CD4-positive, alpha-beta T cell (primary cell): Measurements from ENCODE around the gene NUDT14. TPM values are rescaled to one million over a fixed set of nuclear protein-coding genes. Genes with fewer than 3 reads are reported as not detected.

Source experiments
- ATAC-seq: fragments of 200-7000 bp; cut with Tn5 transposase; one replicate; pipeline ENCODE4 v1.10.0; 2022; ENCODE audit warnings: mild to moderate bottlenecking; ENCODE audit not compliant: poor library complexity
- CTCF ChIA-PET: fragments of 350-600 bp; sonication (Branson Sonifier 250); formaldehyde crosslinking; loops from one replicate; lab custom pipeline; 2021; ENCODE audit warnings: antibody characterized with exemption, inconsistent platforms; lab: Charles Lee
- POLR2A ChIA-PET: fragments of 350-600 bp; sonication (Branson Sonifier 250); formaldehyde crosslinking; loops from one replicate; lab custom pipeline; 2021; ENCODE audit warnings: antibody characterized with exemption, inconsistent platforms; lab: Charles Lee
- DNase-seq, 14 experiments: peaks; one replicate each; pipeline ENCODE4 v3.0.0-alpha.2; 2013 to 2020; ENCODE audit warnings: mixed read lengths in 2 of 14
- H3K27ac ChIP-seq, 2 donors: one replicate each; pipeline versions ENCODE4 v1.5.1 to v1.7.0; 2013; ENCODE audit warnings: low read length in 2 of 2, low read depth in 1 of 2, mild to moderate bottlenecking in 1 of 2
- H3K27me3 ChIP-seq, 2 experiments: 1 replicate in 1 of 2; 2 replicates in 1 of 2; pipeline versions ENCODE4 v1.6.1 to v1.7.0; 2013; ENCODE audit warnings: low read length in 2 of 2, control low read depth in 1 of 2, mild to moderate bottlenecking in 1 of 2, moderate library complexity in 1 of 2; ENCODE audit not compliant: insufficient read depth in 2 of 2, control insufficient read depth in 1 of 2
- H3K36me3 ChIP-seq: one replicate; pipeline ENCODE4 v1.6.1; 2013; ENCODE audit warnings: low read length, control low read depth; ENCODE audit not compliant: insufficient read depth
- H3K4me1 ChIP-seq: one replicate; pipeline ENCODE4 v1.6.1; 2013; ENCODE audit warnings: low read length, control low read depth; ENCODE audit not compliant: insufficient read depth
- H3K4me3 ChIP-seq: one replicate; pipeline ENCODE4 v1.5.1; 2013; ENCODE audit warnings: mild to moderate bottlenecking, low read length, moderate library complexity
- H3K9me3 ChIP-seq, 2 experiments: 1 replicate in 1 of 2; 2 replicates in 1 of 2; pipeline versions ENCODE4 v1.6.1 to v1.7.0; 2013; ENCODE audit warnings: low read length in 2 of 2, mild to moderate bottlenecking in 2 of 2, control low read depth in 1 of 2, moderate library complexity in 1 of 2; ENCODE audit not compliant: control insufficient read depth in 1 of 2, insufficient read depth in 1 of 2
- H3K27ac Mint-ChIP-seq: one replicate; pipeline ENCODE4 v1.8.0; 2020; ENCODE audit warnings: mixed read lengths
- H3K27me3 Mint-ChIP-seq: one replicate; pipeline ENCODE4 v1.8.0; 2021; ENCODE audit warnings: mixed read lengths
- H3K36me3 Mint-ChIP-seq: one replicate; pipeline ENCODE4 v1.8.0; 2021; ENCODE audit warnings: low read depth, mixed read lengths
- H3K4me1 Mint-ChIP-seq: one replicate; pipeline ENCODE4 v1.8.0; 2021; ENCODE audit warnings: low read depth, mixed read lengths
- H3K4me3 Mint-ChIP-seq: one replicate; pipeline ENCODE4 v1.8.0; 2020; ENCODE audit warnings: mild to moderate bottlenecking, mixed read lengths
- H3K9me3 Mint-ChIP-seq: one replicate; pipeline ENCODE4 v1.8.0; 2020; ENCODE audit warnings: mixed read lengths
- intact Hi-C, 2 experiments: fragments of 100-400 bp; cut with DNase I in 1 of 2; cut with micrococcal nuclease in 1 of 2; formaldehyde crosslinking; loops; one replicate each; pipeline versions ENCODE4 v1.15.1 to v1.9.0; 2023 to 2025; cut with DNase I, micrococcal nuclease
- total RNA-seq, 174 experiments: library from RNA in 2 of 174; stranded (reverse) in 2 of 174; gene quantifications; one replicate each; pipeline ENCODE4 v1.2.3 and lab custom pipeline; 2021 to 2026
- TF ChIP-seq, protein P1 (sequence below): fragments of 200-600 bp; IDR thresholded peaks from one replicate; pipeline ENCODE4 v1.8.0; 2022; ENCODE audit warnings: antibody characterized with exemption, mild to moderate bottlenecking

Gene NUDT14
- total RNA-seq, 2 experiments from 2014 or later: 9.0 to 9.2 TPM

- Mint-ChIP-seq H3K27ac (no peak overlapping the region), H3K9me3 (no peaks in the 10 kb centered on the region), H3K4me1 (no peaks in the 10 kb centered on the region), H3K27me3 (no peaks in the 10 kb centered on the region), H3K4me3 (no peak overlapping the region), H3K36me3 (peaks cover 54% of the 10 kb centered on the region)
- DNase-seq: no peak
- intact Hi-C loops: no loop called here
- Histone ChIP-seq H3K4me1 (no peaks in the 10 kb centered on the region), H3K4me3 (no peak overlapping the region), H3K27ac (no peak overlapping the region), H3K9me3 (no peaks in the 10 kb centered on the region), H3K27me3 (no peaks in the 10 kb centered on the region), H3K36me3 (peaks cover 80% of the 10 kb centered on the region)
- POLR2A ChIA-PET: no interaction called here
- TF ChIP-seq, protein P1, sequence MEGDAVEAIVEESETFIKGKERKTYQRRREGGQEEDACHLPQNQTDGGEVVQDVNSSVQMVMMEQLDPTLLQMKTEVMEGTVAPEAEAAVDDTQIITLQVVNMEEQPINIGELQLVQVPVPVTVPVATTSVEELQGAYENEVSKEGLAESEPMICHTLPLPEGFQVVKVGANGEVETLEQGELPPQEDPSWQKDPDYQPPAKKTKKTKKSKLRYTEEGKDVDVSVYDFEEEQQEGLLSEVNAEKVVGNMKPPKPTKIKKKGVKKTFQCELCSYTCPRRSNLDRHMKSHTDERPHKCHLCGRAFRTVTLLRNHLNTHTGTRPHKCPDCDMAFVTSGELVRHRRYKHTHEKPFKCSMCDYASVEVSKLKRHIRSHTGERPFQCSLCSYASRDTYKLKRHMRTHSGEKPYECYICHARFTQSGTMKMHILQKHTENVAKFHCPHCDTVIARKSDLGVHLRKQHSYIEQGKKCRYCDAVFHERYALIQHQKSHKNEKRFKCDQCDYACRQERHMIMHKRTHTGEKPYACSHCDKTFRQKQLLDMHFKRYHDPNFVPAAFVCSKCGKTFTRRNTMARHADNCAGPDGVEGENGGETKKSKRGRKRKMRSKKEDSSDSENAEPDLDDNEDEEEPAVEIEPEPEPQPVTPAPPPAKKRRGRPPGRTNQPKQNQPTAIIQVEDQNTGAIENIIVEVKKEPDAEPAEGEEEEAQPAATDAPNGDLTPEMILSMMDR: no peak
- CTCF ChIA-PET: no interaction called here
- ATAC-seq: no peak
These were observed 39.8 kb upstream of the NUDT14 start for GRCh38 chr14:105220699-105221597.

DNA sequence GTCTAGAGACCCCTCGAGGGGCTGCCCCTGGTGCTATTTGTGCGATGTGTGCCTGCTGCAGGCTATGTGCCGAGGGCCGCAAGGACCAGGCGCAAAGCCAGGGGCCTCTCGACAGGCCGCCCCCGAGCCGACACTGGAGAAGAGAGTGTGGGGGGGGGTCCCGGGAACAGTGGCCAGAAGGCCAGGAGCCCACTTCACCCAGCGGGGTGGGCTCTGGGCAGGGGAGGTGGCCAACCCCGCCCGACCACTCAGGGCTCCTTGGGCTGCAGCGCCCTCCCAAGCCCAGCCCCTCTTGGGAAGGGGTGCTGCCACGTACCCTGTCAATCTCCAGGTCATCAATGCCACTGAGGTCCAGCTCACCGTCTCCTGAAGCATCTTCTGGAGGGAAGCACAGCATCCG is 38.6 kb upstream of the NUDT14 start:
- CTCF ChIA-PET: no interaction called here
- H3K9me3 ChIP-seq: no peaks in the 10 kb centered on the region
- ATAC-seq (no peak), DNase-seq (no peak)
- H3K4me3 ChIP-seq: no peak overlapping the region
- peaks cover 78% of the 10 kb centered on the region for H3K36me3 ChIP-seq
- POLR2A ChIA-PET: interaction anchor here (0.7 kb wide), 1 partner anchor 159 kb away, joined by 4 read pairs; no protein-coding TSS in a partner anchor
- Mint-ChIP-seq H3K27me3 (no peaks in the 10 kb centered on the region), H3K4me1 (no peaks in the 10 kb centered on the region), H3K36me3 (peaks cover 56% of the 10 kb centered on the region), H3K27ac (no peak overlapping the region), H3K4me3 (no peak overlapping the region), H3K9me3 (no peaks in the 10 kb centered on the region)
- intact Hi-C loops: loop anchor here in 1 of 2 experiments (10.0 kb wide), 1 partner anchor 45 kb away; no protein-coding TSS in a partner anchor
- H3K4me1 ChIP-seq: no peaks in the 10 kb centered on the region
- TF ChIP-seq, protein P1: no peak
- H3K27me3 ChIP-seq: no peaks in the 10 kb centered on the region
- no peak overlapping the region for H3K27ac ChIP-seq

DNA sequence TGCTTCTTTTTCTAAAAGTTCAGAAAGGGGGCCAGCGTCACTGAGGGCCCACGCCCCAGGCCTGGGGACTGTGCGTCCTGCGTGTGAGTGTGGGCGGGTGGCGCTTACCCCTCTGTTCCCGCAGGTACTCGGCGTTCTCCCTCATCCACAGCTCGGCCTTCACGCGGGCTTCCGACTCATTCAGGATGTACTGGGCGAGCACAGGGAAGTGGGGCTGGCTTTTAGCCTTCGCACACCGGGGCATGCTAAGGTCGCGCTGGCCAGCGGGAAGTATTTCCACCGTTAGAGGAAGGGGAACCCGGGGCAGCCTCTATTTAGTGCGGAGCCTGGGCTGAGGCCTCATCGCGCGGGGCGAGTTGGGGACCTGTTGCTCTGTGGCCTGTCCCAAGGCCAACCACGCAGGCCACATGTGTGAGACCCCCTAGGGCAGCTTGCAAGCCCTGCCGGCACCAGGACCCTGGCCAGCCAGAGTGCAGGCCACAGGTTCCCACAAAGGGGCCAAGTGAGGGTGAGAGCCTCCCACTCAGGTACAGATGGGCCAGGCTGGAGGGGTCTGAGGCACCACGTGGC is 38.0 kb upstream of the NUDT14 start:
- Mint-ChIP-seq H3K4me3 (no peak overlapping the region), H3K4me1 (no peaks in the 10 kb centered on the region), H3K9me3 (no peaks in the 10 kb centered on the region), H3K27ac (no peak overlapping the region), H3K36me3 (peaks cover 56% of the 10 kb centered on the region), H3K27me3 (no peaks in the 10 kb centered on the region)
- Histone ChIP-seq H3K27ac (no peak overlapping the region), H3K4me1 (no peaks in the 10 kb centered on the region), H3K9me3 (no peaks in the 10 kb centered on the region), H3K27me3 (no peaks in the 10 kb centered on the region), H3K36me3 (peaks cover 77% of the 10 kb centered on the region), H3K4me3 (no peak overlapping the region)
- ATAC-seq: no peak
- CTCF ChIA-PET: no interaction called here
- no peak for DNase-seq
- TF ChIP-seq, protein P1: no peak
- intact Hi-C loops: loop anchor here in 1 of 2 experiments (10.0 kb wide), 1 partner anchor 46 kb away; no protein-coding TSS in a partner anchor
- POLR2A ChIA-PET: no interaction called here
